Kidney epithelial cell (primary cell): ENCODE results near the gene NOS2. TPM values are rescaled to one million over a fixed set of nuclear protein-coding genes. Genes with fewer than 3 reads are reported as not detected.
"Not testable (repeated sequence)": the region's sequence is repeated elsewhere in the genome, so short reads cannot be mapped to it uniquely, and the experiment has no call there.

Source experiments
- DNase-seq: peaks from one replicate; pipeline ENCODE4 v3.0.0-alpha.2; 2010; ENCODE audit warnings: low read depth
- H3K27me3 ChIP-seq: 2 replicates; pipeline ENCODE4 v1.6.0; 2011; ENCODE audit warnings: low read length; ENCODE audit not compliant: control insufficient read depth, insufficient read depth
- H3K36me3 ChIP-seq: 2 replicates; pipeline ENCODE4 v1.5.1; 2011; ENCODE audit warnings: low read length; ENCODE audit not compliant: control insufficient read depth, insufficient read depth
- H3K4me3 ChIP-seq: 2 replicates; pipeline ENCODE4 v1.5.1; 2011; ENCODE audit warnings: low read depth, mild to moderate bottlenecking, control low read depth, low read length
- total RNA-seq: library from RNA; depleted of rRNA; stranded (reverse); fragments of >200 nt; gene quantifications from 2 replicates; pipeline ENCODE4 v1.2.3, GENCODE V29; 2015
- TF ChIP-seq, protein P1 (sequence below): IDR thresholded peaks from 2 replicates; pipeline ENCODE4 v1.5.1; 2011; ENCODE audit warnings: mild to moderate bottlenecking, moderate library complexity, low read length, control low read depth, inconsistent platforms; ENCODE audit not compliant: insufficient read depth, poor library complexity, severe bottlenecking

Gene NOS2
- total RNA-seq, 1 donor from 2014 or later: 0.04 TPM

DNA sequence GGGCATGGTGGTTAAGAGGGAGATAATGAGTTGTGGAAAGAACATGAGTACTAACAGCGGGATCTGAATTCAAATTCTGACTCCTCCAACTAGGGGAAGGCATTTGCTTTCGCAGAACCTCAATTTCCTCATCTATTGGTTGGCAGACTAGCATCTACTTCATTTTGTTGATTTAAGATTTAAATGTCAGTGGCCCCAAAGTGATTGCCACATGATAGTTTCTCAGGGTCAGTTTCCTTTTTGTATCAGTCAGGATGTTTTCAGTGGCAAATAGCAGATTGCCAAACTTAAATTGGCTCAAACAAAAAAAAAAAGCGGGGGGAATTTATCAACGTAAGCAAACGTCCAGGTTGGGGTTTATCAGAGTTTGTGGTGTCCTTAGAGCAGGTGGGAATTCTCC is 25.1 kb upstream of the NOS2 start:
- Histone ChIP-seq H3K36me3 (no peaks in the 10 kb centered on the region), H3K4me3 (no peak overlapping the region), H3K27me3 (no peaks in the 10 kb centered on the region)
- TF ChIP-seq, protein P1, sequence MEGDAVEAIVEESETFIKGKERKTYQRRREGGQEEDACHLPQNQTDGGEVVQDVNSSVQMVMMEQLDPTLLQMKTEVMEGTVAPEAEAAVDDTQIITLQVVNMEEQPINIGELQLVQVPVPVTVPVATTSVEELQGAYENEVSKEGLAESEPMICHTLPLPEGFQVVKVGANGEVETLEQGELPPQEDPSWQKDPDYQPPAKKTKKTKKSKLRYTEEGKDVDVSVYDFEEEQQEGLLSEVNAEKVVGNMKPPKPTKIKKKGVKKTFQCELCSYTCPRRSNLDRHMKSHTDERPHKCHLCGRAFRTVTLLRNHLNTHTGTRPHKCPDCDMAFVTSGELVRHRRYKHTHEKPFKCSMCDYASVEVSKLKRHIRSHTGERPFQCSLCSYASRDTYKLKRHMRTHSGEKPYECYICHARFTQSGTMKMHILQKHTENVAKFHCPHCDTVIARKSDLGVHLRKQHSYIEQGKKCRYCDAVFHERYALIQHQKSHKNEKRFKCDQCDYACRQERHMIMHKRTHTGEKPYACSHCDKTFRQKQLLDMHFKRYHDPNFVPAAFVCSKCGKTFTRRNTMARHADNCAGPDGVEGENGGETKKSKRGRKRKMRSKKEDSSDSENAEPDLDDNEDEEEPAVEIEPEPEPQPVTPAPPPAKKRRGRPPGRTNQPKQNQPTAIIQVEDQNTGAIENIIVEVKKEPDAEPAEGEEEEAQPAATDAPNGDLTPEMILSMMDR: no peak
- DNase-seq: no peak

GRCh38 chr17:27824745-27825144 is 24.4 kb upstream of the NOS2 start:
- H3K36me3 ChIP-seq: no peaks in the 10 kb centered on the region
- no peak overlapping the region for H3K4me3 ChIP-seq
- no peak for DNase-seq
- TF ChIP-seq, protein P1: no peak
- no peaks in the 10 kb centered on the region for H3K27me3 ChIP-seq

DNA sequence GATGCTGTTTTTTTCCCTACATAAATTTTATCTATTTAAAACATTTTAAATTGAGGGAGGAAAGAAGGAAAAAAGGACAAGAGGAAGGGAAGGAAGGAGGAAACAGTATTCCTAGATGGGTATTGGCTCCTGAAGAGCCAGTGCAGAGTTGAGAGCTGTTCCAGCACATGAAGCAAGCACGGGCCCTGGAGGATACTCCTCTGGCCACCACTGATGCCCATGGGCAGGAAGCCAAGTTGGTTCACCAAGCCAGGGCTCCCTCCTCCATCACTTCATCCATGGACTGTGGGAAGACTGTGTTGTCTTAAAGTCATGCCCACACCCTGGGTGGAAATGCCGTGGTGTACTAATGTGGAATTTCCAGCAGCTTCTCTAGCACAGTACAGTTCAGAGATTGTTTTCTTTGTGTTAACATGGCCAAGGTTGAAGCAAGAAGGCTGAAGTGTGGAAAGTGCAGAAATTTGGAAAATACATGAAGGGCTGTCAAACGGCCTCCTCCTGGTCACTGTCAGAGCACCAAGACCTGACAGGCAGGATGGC is 23.9 kb upstream of the NOS2 start:
- no peak for DNase-seq
- TF ChIP-seq, protein P1: no peak
- H3K4me3 ChIP-seq: no peak overlapping the region
- no peaks in the 10 kb centered on the region for H3K36me3 ChIP-seq
- no peaks in the 10 kb centered on the region for H3K27me3 ChIP-seq

- H3K4me3 ChIP-seq, H3K36me3 ChIP-seq, H3K27me3 ChIP-seq, DNase-seq: not testable (repeated sequence)
Observed at GRCh38 chr17:27822108-27822507, 21.8 kb upstream of the NOS2 start.

- TF ChIP-seq, protein P1: no peak
- Histone ChIP-seq H3K36me3 (no peaks in the 10 kb centered on the region), H3K4me3 (no peak overlapping the region), H3K27me3 (no peaks in the 10 kb centered on the region)
- no peak for DNase-seq
Observed at GRCh38 chr17:27821318-27821717, 21.0 kb upstream of the NOS2 start.

DNA sequence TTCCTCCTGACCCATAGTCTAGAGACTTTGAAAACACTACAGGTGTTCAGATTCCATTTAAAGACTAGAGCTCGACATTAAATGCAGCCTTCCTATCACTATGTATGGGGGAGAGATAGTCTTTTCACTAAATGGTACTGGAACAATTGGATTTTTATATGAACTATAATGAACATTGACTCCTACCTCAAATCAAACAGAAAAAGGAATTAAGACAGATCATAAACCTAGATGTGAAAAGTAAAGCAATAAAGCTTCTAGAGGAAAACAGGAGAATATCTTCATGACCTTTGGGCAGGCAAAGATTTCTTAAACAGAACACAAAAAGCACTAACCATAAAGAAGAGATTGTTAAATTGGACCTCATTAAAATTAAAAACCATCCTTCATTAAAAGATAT is 18.8 kb upstream of the NOS2 start:
- no peak overlapping the region for H3K4me3 ChIP-seq
- no peak for DNase-seq
- TF ChIP-seq, protein P1: no peak
- H3K27me3 ChIP-seq: no peaks in the 10 kb centered on the region
- no peaks in the 10 kb centered on the region for H3K36me3 ChIP-seq
